HG02840 (cell line): ENCODE data around the gene RAB10.
"Not testable (repeated sequence)": the region's sequence is repeated elsewhere in the genome, so short reads cannot be mapped to it uniquely, and the experiment has no call there.

Source experiments
- ATAC-seq: cut with Tn5 transposase; IDR thresholded peaks from one replicate; pipeline ENCODE4 v1.9.1; 2021; ENCODE audit warnings: mild to moderate bottlenecking, moderate library complexity, moderate number of reproducible peaks; ENCODE audit not compliant: unreplicated experiment, low FRiP score

The RAB10 gene

GRCh38 chr2:26144031-26144430 lies 110.1 kb downstream of the RAB10 start:
- no peak for ATAC-seq

GRCh38 chr2:26144953-26145680 lies 111.2 kb downstream of the RAB10 start:
- no peak for ATAC-seq

GRCh38 chr2:26148501-26148900 lies 114.6 kb downstream of the RAB10 start:
- ATAC-seq, result no peak

GRCh38 chr2:26150243-26150642 lies 116.4 kb downstream of the RAB10 start:
- no peak for ATAC-seq

- no peak for ATAC-seq
Measured at GRCh38 chr2:26157580-26157979, 123.7 kb downstream of the RAB10 start.

GRCh38 chr2:26161926-26162325 lies 128.0 kb downstream of the RAB10 start:
- no peak for ATAC-seq

- no peak for ATAC-seq
Measured at GRCh38 chr2:26162963-26163362, 129.1 kb downstream of the RAB10 start.

- ATAC-seq, result no peak
Measured at GRCh38 chr2:26164231-26164630, 130.3 kb downstream of the RAB10 start.

- no peak for ATAC-seq
Measured at GRCh38 chr2:26164641-26165211, 130.8 kb downstream of the RAB10 start.

GRCh38 chr2:26165403-26165802 lies 131.5 kb downstream of the RAB10 start:
- ATAC-seq, result no peak

GRCh38 chr2:26166541-26166940 lies 132.7 kb downstream of the RAB10 start:
- ATAC-seq, result not testable (repeated sequence)

GRCh38 chr2:26168785-26169184 lies 134.9 kb downstream of the RAB10 start:
- no peak for ATAC-seq

- no peak for ATAC-seq
Measured at GRCh38 chr2:26169226-26169625, 135.3 kb downstream of the RAB10 start.

- ATAC-seq, result no peak
Measured at GRCh38 chr2:26169681-26170414, 136.0 kb downstream of the RAB10 start.

GRCh38 chr2:26170795-26171194 lies 136.9 kb downstream of the RAB10 start:
- no peak for ATAC-seq

GRCh38 chr2:26172189-26172870 lies 138.4 kb downstream of the RAB10 start:
- no peak for ATAC-seq

GRCh38 chr2:26172871-26173775 lies 139.2 kb downstream of the RAB10 start, which contains the start of gene GAREM2:
TSS of gene GAREM2 (plus strand) at chr2:26173088. CDS start at chr2:26173221, 133 bp downstream.
- ATAC-seq, result no peak

GRCh38 chr2:26173776-26174482 lies 140.0 kb downstream of the RAB10 start:
- ATAC-seq, result no peak
